ENCODE measurements around the gene UBE3B.

DNA sequence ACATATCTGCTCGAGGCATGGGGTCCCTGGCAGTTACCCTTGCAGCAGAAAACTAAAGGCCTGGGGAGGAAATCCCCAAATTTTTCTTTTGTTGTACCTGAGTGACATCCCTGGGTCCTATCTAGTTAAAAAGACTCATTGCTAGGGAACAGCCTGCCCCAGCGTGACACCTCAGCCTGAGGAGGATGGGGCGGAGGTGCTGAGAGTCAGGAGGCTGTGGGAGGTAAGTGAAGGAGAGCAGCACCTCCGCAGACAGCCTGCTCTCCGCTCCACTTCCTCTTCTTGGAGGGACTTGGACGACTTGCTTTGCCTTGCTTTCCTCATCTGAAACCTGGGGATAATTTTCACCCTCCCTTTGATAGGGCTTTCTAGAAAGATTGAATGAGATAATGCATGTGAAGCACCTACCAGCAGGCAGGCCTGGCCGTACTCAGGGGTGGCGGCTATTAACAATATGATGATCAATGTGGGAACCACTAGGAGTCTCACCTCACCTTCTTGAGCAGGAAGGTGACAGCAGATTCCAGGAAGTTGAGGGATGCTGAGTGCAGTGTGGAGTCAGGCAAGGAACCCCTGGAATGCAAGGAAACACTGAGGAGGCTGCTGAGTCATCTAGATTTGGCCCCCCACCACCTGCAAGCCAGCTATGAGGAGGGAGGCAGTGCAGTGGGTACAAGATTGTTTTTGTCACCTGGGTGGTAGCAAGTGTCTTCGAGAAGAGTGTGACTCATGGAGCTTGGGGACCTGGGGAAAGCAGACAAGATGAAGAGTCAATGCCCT lies 23.2 kb downstream of the UBE3B start:
- TF ChIP-seq, protein P1, sequence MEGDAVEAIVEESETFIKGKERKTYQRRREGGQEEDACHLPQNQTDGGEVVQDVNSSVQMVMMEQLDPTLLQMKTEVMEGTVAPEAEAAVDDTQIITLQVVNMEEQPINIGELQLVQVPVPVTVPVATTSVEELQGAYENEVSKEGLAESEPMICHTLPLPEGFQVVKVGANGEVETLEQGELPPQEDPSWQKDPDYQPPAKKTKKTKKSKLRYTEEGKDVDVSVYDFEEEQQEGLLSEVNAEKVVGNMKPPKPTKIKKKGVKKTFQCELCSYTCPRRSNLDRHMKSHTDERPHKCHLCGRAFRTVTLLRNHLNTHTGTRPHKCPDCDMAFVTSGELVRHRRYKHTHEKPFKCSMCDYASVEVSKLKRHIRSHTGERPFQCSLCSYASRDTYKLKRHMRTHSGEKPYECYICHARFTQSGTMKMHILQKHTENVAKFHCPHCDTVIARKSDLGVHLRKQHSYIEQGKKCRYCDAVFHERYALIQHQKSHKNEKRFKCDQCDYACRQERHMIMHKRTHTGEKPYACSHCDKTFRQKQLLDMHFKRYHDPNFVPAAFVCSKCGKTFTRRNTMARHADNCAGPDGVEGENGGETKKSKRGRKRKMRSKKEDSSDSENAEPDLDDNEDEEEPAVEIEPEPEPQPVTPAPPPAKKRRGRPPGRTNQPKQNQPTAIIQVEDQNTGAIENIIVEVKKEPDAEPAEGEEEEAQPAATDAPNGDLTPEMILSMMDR (conservative IDR thresholded peaks at IDR 0.05) = no peak
- TF ChIP-seq ZFX (IDR thresholded peaks at IDR 0.05) = no peak

Measured in C4-2B (cell line).